ENCODE data around the gene CDH4.

- TF ChIP-seq SAFB (IDR thresholded peaks at IDR 0.05; ENCODE audit: borderline replicate concordance, low read depth, low read length) = no peak
- no peak for TF ChIP-seq POLR2AphosphoS2 (IDR thresholded peaks at IDR 0.05; ENCODE audit: low read length)
- TF ChIP-seq NFIX (CRISPR knock-in tag; IDR thresholded peaks at IDR 0.05; ENCODE audit: low read depth) = no peak
- no peak for TF ChIP-seq EGR1 (conservative IDR thresholded peaks at IDR 0.05)
- no peak for TF ChIP-seq RBM39 (optimal IDR thresholded peaks at IDR 0.05; ENCODE audit: low read depth, low read length)
Observed at GRCh38 chr20:61433816-61434215, 181.8 kb downstream of the CDH4 start.
